HCT116 (cell line): Measurements from ENCODE around the gene DACH2. TPM values are rescaled to one million over a fixed set of nuclear protein-coding genes. Genes with fewer than 3 reads are reported as not detected.

Source experiments
- total RNA-seq: library from RNA; stranded (reverse); gene quantifications from one replicate; pipeline ENCODE4 v1.2.1, GENCODE V29; 2021; ENCODE audit not compliant: unreplicated experiment

Gene DACH2
- total RNA-seq, 1 experiment from 2014 or later, result not detected

Other genes with a start within 250 kb of the DACH2 start
- gene CHM, start 100.9 kb upstream of the DACH2 start, total RNA-seq, result 17.1 TPM